ENCODE data around the gene FEZF2.

FEZF2 gene

GRCh38 chr3:62376906-62377877 lies 3.8 kb upstream of the FEZF2 start:
- Histone ChIP-seq H3F3A (ENCODE audit: control insufficient read depth, insufficient read depth) (no peaks in the 10 kb centered on the region), H3K36me3 (ENCODE audit: control insufficient read depth, low read length) (no peaks in the 10 kb centered on the region), H3K27ac (ENCODE audit: low read depth, low read length) (no peak overlapping the region), H3K27me3 (ENCODE audit: control insufficient read depth, low read length) (peaks cover 40% of the 10 kb centered on the region), H3K4me2 (ENCODE audit: low read length) (no peak overlapping the region), H3K9me2 (replicated peaks; ENCODE audit: control insufficient read depth, low read length) (no peaks in the 10 kb centered on the region), H3K9me3 (ENCODE audit: control insufficient read depth, insufficient read depth, low read length) (no peaks in the 10 kb centered on the region), H3K4me3 (ENCODE audit: low read length) (no peak overlapping the region), H3K79me2 (ENCODE audit: control insufficient read depth, low read length) (no peaks in the 10 kb centered on the region), H3K4me1 (ENCODE audit: control insufficient read depth, low read length) (no peaks in the 10 kb centered on the region), H4K20me1 (ENCODE audit: control insufficient read depth, insufficient read depth, low read depth, low read length) (no peaks in the 10 kb centered on the region)
- TF ChIP-seq EZH2phosphoT487 (IDR thresholded peaks at IDR 0.05; ENCODE audit: borderline replicate concordance, low read length) (no peak), CTCF (IDR thresholded peaks at IDR 0.05; ENCODE audit: low read depth, low read length, poor library complexity, severe bottlenecking) (no peak)

- Histone ChIP-seq H4K20me1 (ENCODE audit: control insufficient read depth, insufficient read depth, low read depth, low read length) (no peaks in the 10 kb centered on the region), H3F3A (ENCODE audit: control insufficient read depth, insufficient read depth) (no peaks in the 10 kb centered on the region), H3K4me1 (ENCODE audit: control insufficient read depth, low read length) (no peaks in the 10 kb centered on the region), H3K4me3 (ENCODE audit: low read length) (no peak overlapping the region), H3K36me3 (ENCODE audit: control insufficient read depth, low read length) (no peaks in the 10 kb centered on the region), H3K27me3 (ENCODE audit: control insufficient read depth, low read length) (peaks cover 35% of the 10 kb centered on the region), H3K4me2 (ENCODE audit: low read length) (no peak overlapping the region), H3K9me3 (ENCODE audit: control insufficient read depth, insufficient read depth, low read length) (no peaks in the 10 kb centered on the region; the same call in 1 of the 2 replicates), H3K27ac (ENCODE audit: low read depth, low read length) (no peak overlapping the region), H3K9me2 (replicated peaks; ENCODE audit: control insufficient read depth, low read length) (no peaks in the 10 kb centered on the region), H3K79me2 (ENCODE audit: control insufficient read depth, low read length) (no peaks in the 10 kb centered on the region)
- TF ChIP-seq CTCF (IDR thresholded peaks at IDR 0.05; ENCODE audit: low read depth, low read length, poor library complexity, severe bottlenecking) (no peak), EZH2phosphoT487 (IDR thresholded peaks at IDR 0.05; ENCODE audit: borderline replicate concordance, low read length) (no peak)
Measured at GRCh38 chr3:62376454-62376720, 3.0 kb upstream of the FEZF2 start.

- no peaks in the 10 kb centered on the region; the same call in 1 of the 2 replicates for H3K9me3 ChIP-seq (ENCODE audit: control insufficient read depth, insufficient read depth, low read length)
- H3K4me2 ChIP-seq (ENCODE audit: low read length): no peak overlapping the region
- no peak overlapping the region for H3K4me3 ChIP-seq (ENCODE audit: low read length)
- TF ChIP-seq CTCF (IDR thresholded peaks at IDR 0.05; ENCODE audit: low read depth, low read length, poor library complexity, severe bottlenecking) (no peak), EZH2phosphoT487 (IDR thresholded peaks at IDR 0.05; ENCODE audit: borderline replicate concordance, low read length) (no peak)
- H3K79me2 ChIP-seq (ENCODE audit: control insufficient read depth, low read length): no peaks in the 10 kb centered on the region
- H3K27ac ChIP-seq (ENCODE audit: low read depth, low read length): no peak overlapping the region
- H3K4me1 ChIP-seq (ENCODE audit: control insufficient read depth, low read length): no peaks in the 10 kb centered on the region
- no peaks in the 10 kb centered on the region for H3K36me3 ChIP-seq (ENCODE audit: control insufficient read depth, low read length)
- H3K27me3 ChIP-seq (ENCODE audit: control insufficient read depth, low read length): peaks cover 31% of the 10 kb centered on the region
- no peaks in the 10 kb centered on the region for H3K9me2 ChIP-seq (replicated peaks; ENCODE audit: control insufficient read depth, low read length)
- no peaks in the 10 kb centered on the region for H4K20me1 ChIP-seq (ENCODE audit: control insufficient read depth, insufficient read depth, low read depth, low read length)
- H3F3A ChIP-seq (ENCODE audit: control insufficient read depth, insufficient read depth): no peaks in the 10 kb centered on the region
Measured at GRCh38 chr3:62375655-62376453, 2.5 kb upstream of the FEZF2 start.
